ENCODE data around the gene DNER. TPM values are rescaled to one million over a fixed set of nuclear protein-coding genes. Genes with fewer than 3 reads are reported as not detected.

DNER gene, protein sequence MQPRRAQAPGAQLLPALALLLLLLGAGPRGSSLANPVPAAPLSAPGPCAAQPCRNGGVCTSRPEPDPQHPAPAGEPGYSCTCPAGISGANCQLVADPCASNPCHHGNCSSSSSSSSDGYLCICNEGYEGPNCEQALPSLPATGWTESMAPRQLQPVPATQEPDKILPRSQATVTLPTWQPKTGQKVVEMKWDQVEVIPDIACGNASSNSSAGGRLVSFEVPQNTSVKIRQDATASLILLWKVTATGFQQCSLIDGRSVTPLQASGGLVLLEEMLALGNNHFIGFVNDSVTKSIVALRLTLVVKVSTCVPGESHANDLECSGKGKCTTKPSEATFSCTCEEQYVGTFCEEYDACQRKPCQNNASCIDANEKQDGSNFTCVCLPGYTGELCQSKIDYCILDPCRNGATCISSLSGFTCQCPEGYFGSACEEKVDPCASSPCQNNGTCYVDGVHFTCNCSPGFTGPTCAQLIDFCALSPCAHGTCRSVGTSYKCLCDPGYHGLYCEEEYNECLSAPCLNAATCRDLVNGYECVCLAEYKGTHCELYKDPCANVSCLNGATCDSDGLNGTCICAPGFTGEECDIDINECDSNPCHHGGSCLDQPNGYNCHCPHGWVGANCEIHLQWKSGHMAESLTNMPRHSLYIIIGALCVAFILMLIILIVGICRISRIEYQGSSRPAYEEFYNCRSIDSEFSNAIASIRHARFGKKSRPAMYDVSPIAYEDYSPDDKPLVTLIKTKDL
- 0.63 and 0.65 TPM in 2 replicates for total RNA-seq

DNA sequence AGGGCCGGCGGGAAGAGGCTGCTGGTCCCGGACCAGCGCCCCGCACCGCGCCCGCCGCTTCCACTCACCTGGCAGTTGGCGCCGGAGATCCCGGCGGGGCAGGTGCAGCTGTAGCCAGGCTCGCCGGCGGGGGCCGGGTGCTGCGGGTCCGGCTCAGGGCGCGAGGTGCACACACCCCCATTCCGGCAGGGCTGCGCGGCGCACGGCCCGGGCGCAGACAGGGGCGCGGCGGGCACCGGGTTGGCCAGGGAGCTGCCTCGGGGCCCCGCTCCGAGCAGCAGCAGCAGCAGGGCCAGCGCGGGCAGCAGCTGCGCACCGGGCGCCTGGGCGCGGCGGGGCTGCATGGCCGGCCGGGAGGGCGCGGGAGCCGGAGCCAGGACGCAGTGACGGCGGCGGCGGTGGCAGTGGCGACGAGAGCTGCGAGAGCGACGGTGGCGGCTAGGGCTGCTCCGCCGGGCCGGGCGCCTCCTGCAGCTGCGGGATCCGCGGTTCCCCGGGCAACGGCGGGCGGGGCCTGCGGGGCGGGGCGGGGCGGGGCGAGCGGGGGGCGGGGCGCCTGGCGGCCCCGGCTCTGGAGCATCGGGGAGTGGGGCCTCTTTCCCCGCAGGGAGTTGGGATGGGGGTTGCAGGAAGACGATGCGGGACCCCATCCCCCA is at the start of gene DNER:
TSS of gene DNER (minus strand) at position 476 of the 656 bp plus-strand sequence. CDS start at position 344, 132 bp downstream.

Other genes with a start within 250 kb of the DNER start
- 89.1 and 94.7 TPM in 2 replicates for gene TRIP12, start 207.5 kb upstream of the DNER start, total RNA-seq
- 3.4 and 5.1 TPM in 2 replicates for gene FBXO36, start 207.9 kb upstream of the DNER start, total RNA-seq

Measured in mesangial cell (primary cell).